IMR-90 (cell line): ENCODE data around the gene ARSJ.

Experiments used
- POLR2A ChIP-seq: IDR thresholded peaks from 2 replicates; pipeline ENCODE4 v1.6.1; 2012; ENCODE audit warnings: mild to moderate bottlenecking, low read depth, low read length
- RAD21 ChIP-seq: IDR thresholded peaks from 2 replicates; pipeline ENCODE4 v1.6.1; 2012; ENCODE audit warnings: low read length, improper control_type of control experiment
- TF ChIP-seq, protein P1 (sequence below): fragments of 150-350 bp; IDR thresholded peaks from 2 replicates; pipeline ENCODE4 v1.6.1; 2016; ENCODE audit warnings: low read depth, mild to moderate bottlenecking, low read length, moderate library complexity, borderline replicate concordance
- TF ChIP-seq, protein P2 (sequence below): conservative IDR thresholded peaks from 2 replicates; pipeline ENCODE4 v1.5.1; 2012; ENCODE audit warnings: mild to moderate bottlenecking, low read depth, low read length, improper control_type of control experiment
- TF ChIP-seq, protein P3 (sequence below): fragments of 150-350 bp; IDR thresholded peaks from 2 replicates; pipeline ENCODE4 v1.6.1; 2017; ENCODE audit warnings: mild to moderate bottlenecking, antibody characterized with exemption, low read length, low read depth

DNA sequence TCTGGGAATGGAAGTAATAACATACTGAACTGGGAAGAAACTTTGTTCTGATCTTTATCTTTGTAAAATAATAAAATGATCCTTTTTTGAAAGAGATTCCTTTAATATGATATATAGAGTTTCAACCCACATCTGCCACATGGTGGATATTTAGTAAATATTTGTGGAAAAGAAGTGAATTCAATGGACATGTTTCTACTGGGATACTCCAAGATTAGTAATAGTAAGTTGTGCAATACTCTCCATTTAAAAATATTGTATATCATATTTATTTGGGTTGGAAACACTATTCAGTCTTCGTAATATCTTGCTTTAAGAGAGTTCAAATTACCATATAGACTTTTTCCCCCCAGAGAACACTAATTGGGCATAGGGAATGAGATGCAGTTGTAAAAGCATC lies 17.8 kb upstream of the ARSJ start:
- TF ChIP-seq POLR2A (no peak), RAD21 (no peak)
- TF ChIP-seq, protein P1, sequence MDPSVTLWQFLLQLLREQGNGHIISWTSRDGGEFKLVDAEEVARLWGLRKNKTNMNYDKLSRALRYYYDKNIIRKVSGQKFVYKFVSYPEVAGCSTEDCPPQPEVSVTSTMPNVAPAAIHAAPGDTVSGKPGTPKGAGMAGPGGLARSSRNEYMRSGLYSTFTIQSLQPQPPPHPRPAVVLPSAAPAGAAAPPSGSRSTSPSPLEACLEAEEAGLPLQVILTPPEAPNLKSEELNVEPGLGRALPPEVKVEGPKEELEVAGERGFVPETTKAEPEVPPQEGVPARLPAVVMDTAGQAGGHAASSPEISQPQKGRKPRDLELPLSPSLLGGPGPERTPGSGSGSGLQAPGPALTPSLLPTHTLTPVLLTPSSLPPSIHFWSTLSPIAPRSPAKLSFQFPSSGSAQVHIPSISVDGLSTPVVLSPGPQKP: no peak
- TF ChIP-seq, protein P2, sequence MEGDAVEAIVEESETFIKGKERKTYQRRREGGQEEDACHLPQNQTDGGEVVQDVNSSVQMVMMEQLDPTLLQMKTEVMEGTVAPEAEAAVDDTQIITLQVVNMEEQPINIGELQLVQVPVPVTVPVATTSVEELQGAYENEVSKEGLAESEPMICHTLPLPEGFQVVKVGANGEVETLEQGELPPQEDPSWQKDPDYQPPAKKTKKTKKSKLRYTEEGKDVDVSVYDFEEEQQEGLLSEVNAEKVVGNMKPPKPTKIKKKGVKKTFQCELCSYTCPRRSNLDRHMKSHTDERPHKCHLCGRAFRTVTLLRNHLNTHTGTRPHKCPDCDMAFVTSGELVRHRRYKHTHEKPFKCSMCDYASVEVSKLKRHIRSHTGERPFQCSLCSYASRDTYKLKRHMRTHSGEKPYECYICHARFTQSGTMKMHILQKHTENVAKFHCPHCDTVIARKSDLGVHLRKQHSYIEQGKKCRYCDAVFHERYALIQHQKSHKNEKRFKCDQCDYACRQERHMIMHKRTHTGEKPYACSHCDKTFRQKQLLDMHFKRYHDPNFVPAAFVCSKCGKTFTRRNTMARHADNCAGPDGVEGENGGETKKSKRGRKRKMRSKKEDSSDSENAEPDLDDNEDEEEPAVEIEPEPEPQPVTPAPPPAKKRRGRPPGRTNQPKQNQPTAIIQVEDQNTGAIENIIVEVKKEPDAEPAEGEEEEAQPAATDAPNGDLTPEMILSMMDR: no peak
- TF ChIP-seq, protein P3, sequence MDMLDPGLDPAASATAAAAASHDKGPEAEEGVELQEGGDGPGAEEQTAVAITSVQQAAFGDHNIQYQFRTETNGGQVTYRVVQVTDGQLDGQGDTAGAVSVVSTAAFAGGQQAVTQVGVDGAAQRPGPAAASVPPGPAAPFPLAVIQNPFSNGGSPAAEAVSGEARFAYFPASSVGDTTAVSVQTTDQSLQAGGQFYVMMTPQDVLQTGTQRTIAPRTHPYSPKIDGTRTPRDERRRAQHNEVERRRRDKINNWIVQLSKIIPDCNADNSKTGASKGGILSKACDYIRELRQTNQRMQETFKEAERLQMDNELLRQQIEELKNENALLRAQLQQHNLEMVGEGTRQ: no peak
